ENCODE results near the gene ATP8B3.
A peak's percentile ranks its signal among the peaks of the same experiment; 100 is the strongest.
"Not testable (repeated sequence)": the region's sequence is repeated elsewhere in the genome, so short reads cannot be mapped to it uniquely, and the experiment has no call there.

ATP8B3 gene

GRCh38 chr19:1767464-1767933, 44.6 kb downstream of the ATP8B3 start:
- Mint-ChIP-seq H3K9me3 (peaks cover 13% of the 10 kb centered on the region), H3K4me3 (no peak overlapping the region), H3K27ac (no peak overlapping the region)

GRCh38 chr19:1766800-1767352, 45.2 kb downstream of the ATP8B3 start:
- peaks cover 7% of the 10 kb centered on the region for H3K4me1 Mint-ChIP-seq
- peaks cover 94% of the 10 kb centered on the region for H3K27me3 Mint-ChIP-seq
- no peak overlapping the region for H3K4me3 Mint-ChIP-seq
- H3K9me3 Mint-ChIP-seq: peaks cover 10% of the 10 kb centered on the region
- no peak overlapping the region for H3K27ac Mint-ChIP-seq
- peaks cover 5% of the 10 kb centered on the region for H3K36me3 Mint-ChIP-seq
- peak; percentile 49 for ATAC-seq

More at GRCh38 chr19:1767464-1767933, 44.6 kb downstream of the ATP8B3 start:
- ATAC-seq: peak; percentile 65
- H3K4me1 Mint-ChIP-seq: peaks cover 7% of the 10 kb centered on the region
- H3K36me3 Mint-ChIP-seq: peaks cover 5% of the 10 kb centered on the region
- H3K27me3 Mint-ChIP-seq: peaks cover 94% of the 10 kb centered on the region

GRCh38 chr19:1765904-1766799, 45.9 kb downstream of the ATP8B3 start:
- Mint-ChIP-seq H3K27me3 (peaks cover 97% of the 10 kb centered on the region), H3K36me3 (peaks cover 3% of the 10 kb centered on the region), H3K27ac (no peak overlapping the region)

GRCh38 chr19:1765232-1765903, 46.7 kb downstream of the ATP8B3 start:
- ATAC-seq: no peak
- H3K27me3 Mint-ChIP-seq: peaks cover 97% of the 10 kb centered on the region
- H3K4me1 Mint-ChIP-seq: peaks cover 7% of the 10 kb centered on the region
- no peaks in the 10 kb centered on the region for H3K36me3 Mint-ChIP-seq
- H3K27ac Mint-ChIP-seq: no peak overlapping the region
- H3K4me3 Mint-ChIP-seq: no peak overlapping the region
- H3K9me3 Mint-ChIP-seq: peaks cover 2% of the 10 kb centered on the region

More at GRCh38 chr19:1765904-1766799, 45.9 kb downstream of the ATP8B3 start:
- Mint-ChIP-seq H3K4me1 (peaks cover 7% of the 10 kb centered on the region), H3K9me3 (peaks cover 9% of the 10 kb centered on the region), H3K4me3 (no peak overlapping the region)
- ATAC-seq: no peak

GRCh38 chr19:1764729-1765128, 47.3 kb downstream of the ATP8B3 start:
- Mint-ChIP-seq H3K36me3 (no peaks in the 10 kb centered on the region), H3K27ac (no peak overlapping the region), H3K27me3 (peaks cover 97% of the 10 kb centered on the region), H3K9me3 (no peaks in the 10 kb centered on the region), H3K4me3 (no peak overlapping the region), H3K4me1 (peaks cover 7% of the 10 kb centered on the region)
- ATAC-seq: no peak

GRCh38 chr19:1763648-1764639, 48.1 kb downstream of the ATP8B3 start:
- no peaks in the 10 kb centered on the region for H3K9me3 Mint-ChIP-seq
- no peak for ATAC-seq
- no peak overlapping the region for H3K4me3 Mint-ChIP-seq
- peaks cover 11% of the 10 kb centered on the region for H3K4me1 Mint-ChIP-seq
- no peaks in the 10 kb centered on the region for H3K36me3 Mint-ChIP-seq
- H3K27ac Mint-ChIP-seq: no peak overlapping the region
- H3K27me3 Mint-ChIP-seq: peaks cover 97% of the 10 kb centered on the region

GRCh38 chr19:1762243-1763117, 49.6 kb downstream of the ATP8B3 start:
- no peak for ATAC-seq
- H3K27ac Mint-ChIP-seq: no peak overlapping the region
- H3K27me3 Mint-ChIP-seq: peaks cover 97% of the 10 kb centered on the region
- H3K9me3 Mint-ChIP-seq: no peaks in the 10 kb centered on the region
- no peaks in the 10 kb centered on the region for H3K36me3 Mint-ChIP-seq
- peaks cover 13% of the 10 kb centered on the region for H3K4me1 Mint-ChIP-seq
- no peak overlapping the region for H3K4me3 Mint-ChIP-seq

GRCh38 chr19:1761528-1762242, 50.4 kb downstream of the ATP8B3 start:
- H3K36me3 Mint-ChIP-seq: no peaks in the 10 kb centered on the region
- no peaks in the 10 kb centered on the region for H3K9me3 Mint-ChIP-seq
- peaks cover 98% of the 10 kb centered on the region for H3K27me3 Mint-ChIP-seq
- H3K27ac Mint-ChIP-seq: no peak overlapping the region
- peaks cover 20% of the 10 kb centered on the region for H3K4me1 Mint-ChIP-seq
- ATAC-seq: no peak
- no peak overlapping the region for H3K4me3 Mint-ChIP-seq

- Mint-ChIP-seq H3K4me1 (peaks cover 21% of the 10 kb centered on the region), H3K27me3 (peaks cover 98% of the 10 kb centered on the region)
- not testable (repeated sequence) for H3K36me3 Mint-ChIP-seq, H3K27ac Mint-ChIP-seq, H3K4me3 Mint-ChIP-seq, ATAC-seq, H3K9me3 Mint-ChIP-seq
Measured at GRCh38 chr19:1760786-1761527, 51.1 kb downstream of the ATP8B3 start.

GRCh38 chr19:1760020-1760419, 52.1 kb downstream of the ATP8B3 start:
- Mint-ChIP-seq H3K4me1 (peaks cover 28% of the 10 kb centered on the region), H3K9me3 (no peaks in the 10 kb centered on the region), H3K36me3 (no peaks in the 10 kb centered on the region), H3K27ac (no peak overlapping the region), H3K27me3 (peaks cover 98% of the 10 kb centered on the region), H3K4me3 (no peak overlapping the region)
- no peak for ATAC-seq

GRCh38 chr19:1758959-1759903, 52.8 kb downstream of the ATP8B3 start:
- Mint-ChIP-seq H3K9me3 (no peaks in the 10 kb centered on the region), H3K4me1 (peaks cover 28% of the 10 kb centered on the region), H3K36me3 (no peaks in the 10 kb centered on the region), H3K27me3 (peaks cover 92% of the 10 kb centered on the region), H3K27ac (no peak overlapping the region), H3K4me3 (no peak overlapping the region)
- ATAC-seq: no peak

- Mint-ChIP-seq H3K4me3 (peak overlapping the region; percentile 16), H3K4me1 (peaks cover 28% of the 10 kb centered on the region), H3K9me3 (no peaks in the 10 kb centered on the region), H3K27me3 (peaks cover 82% of the 10 kb centered on the region), H3K27ac (no peak overlapping the region), H3K36me3 (no peaks in the 10 kb centered on the region)
- no peak for ATAC-seq
Measured at GRCh38 chr19:1758231-1758577, 53.9 kb downstream of the ATP8B3 start.
